ENCODE results near the gene GRM7. TPM values are rescaled to one million over a fixed set of nuclear protein-coding genes. Genes with fewer than 3 reads are reported as not detected.
A peak's percentile ranks its signal among the peaks of the same experiment; 100 is the strongest.

Gene GRM7
- total and polyA plus RNA-seq, 2 experiments from 2014 or later: 1.7 to 2.7 TPM

GRCh38 chr3:7663771-7664170, 802.9 kb downstream of the GRM7 start:
- Histone ChIP-seq H3K36me3 (replicated peaks; ENCODE audit: insufficient read depth, low read depth) (no peaks in the 10 kb centered on the region), H2AFZ (no peak overlapping the region), H4K20me1 (ENCODE audit: insufficient read depth, poor library complexity, severe bottlenecking) (no peaks in the 10 kb centered on the region), H3K9me3 (ENCODE audit: low read depth) (no peaks in the 10 kb centered on the region), H3K4me3 (no peak overlapping the region), H3K79me2 (no peaks in the 10 kb centered on the region), H3K27me3 (no peaks in the 10 kb centered on the region), H3K27ac (peak overlapping the region; percentile 43), H3K9me2 (replicated peaks; ENCODE audit: insufficient read depth) (no peaks in the 10 kb centered on the region), H3K4me1 (ENCODE audit: insufficient read depth) (no peaks in the 10 kb centered on the region), H3K4me2 (no peak overlapping the region)
- DNase-seq (ENCODE audit: low spot score): peak; percentile 24
- WGBS (ENCODE audit: low lambda C conversion rate, missing lambda C conversion rate): 67% methylated on average over 4 of the region's 4 CpGs
- TF ChIP-seq CTCF (IDR thresholded peaks at IDR 0.05; ENCODE audit: poor library complexity): no peak
- TF ChIP-seq EZH2 (IDR thresholded peaks at IDR 0.05; ENCODE audit: borderline replicate concordance): no peak
- TF ChIP-seq EZH2phosphoT487 (IDR thresholded peaks at IDR 0.05; ENCODE audit: low read depth, severe bottlenecking, unreplicated experiment): no peak

- no peak overlapping the region for H3K4me2 ChIP-seq
- TF ChIP-seq EZH2 (IDR thresholded peaks at IDR 0.05; ENCODE audit: borderline replicate concordance): no peak
- no peak for TF ChIP-seq CTCF (IDR thresholded peaks at IDR 0.05; ENCODE audit: poor library complexity)
- TF ChIP-seq EZH2phosphoT487 (IDR thresholded peaks at IDR 0.05; ENCODE audit: low read depth, severe bottlenecking, unreplicated experiment): no peak
- H3K9me2 ChIP-seq (replicated peaks; ENCODE audit: insufficient read depth): no peaks in the 10 kb centered on the region
- WGBS (ENCODE audit: low lambda C conversion rate, missing lambda C conversion rate): 77% methylated on average over 1 of the region's 1 CpG
- no peak overlapping the region for H3K4me3 ChIP-seq
- H3K4me1 ChIP-seq (ENCODE audit: insufficient read depth): no peaks in the 10 kb centered on the region
- no peaks in the 10 kb centered on the region for H3K9me3 ChIP-seq (ENCODE audit: low read depth)
- H4K20me1 ChIP-seq (ENCODE audit: insufficient read depth, poor library complexity, severe bottlenecking): no peaks in the 10 kb centered on the region
- no peaks in the 10 kb centered on the region for H3K36me3 ChIP-seq (replicated peaks; ENCODE audit: insufficient read depth, low read depth)
- H3K27me3 ChIP-seq: no peaks in the 10 kb centered on the region
- H3K79me2 ChIP-seq: no peaks in the 10 kb centered on the region
- H3K27ac ChIP-seq: no peak overlapping the region
- DNase-seq (ENCODE audit: low spot score): no peak
- no peak overlapping the region for H2AFZ ChIP-seq
Measured at GRCh38 chr3:7667774-7668173, 806.9 kb downstream of the GRM7 start.

- Histone ChIP-seq H3K27ac (no peak overlapping the region), H4K20me1 (ENCODE audit: insufficient read depth, poor library complexity, severe bottlenecking) (no peaks in the 10 kb centered on the region), H3K4me2 (no peak overlapping the region), H3K4me3 (no peak overlapping the region), H3K27me3 (no peaks in the 10 kb centered on the region), H2AFZ (no peak overlapping the region), H3K4me1 (ENCODE audit: insufficient read depth) (no peaks in the 10 kb centered on the region), H3K9me2 (replicated peaks; ENCODE audit: insufficient read depth) (no peaks in the 10 kb centered on the region), H3K79me2 (no peaks in the 10 kb centered on the region), H3K36me3 (replicated peaks; ENCODE audit: insufficient read depth, low read depth) (no peaks in the 10 kb centered on the region), H3K9me3 (ENCODE audit: low read depth) (no peaks in the 10 kb centered on the region)
- 89% methylated on average over 3 of the region's 3 CpGs for WGBS (ENCODE audit: low lambda C conversion rate, missing lambda C conversion rate)
- no peak for DNase-seq (ENCODE audit: low spot score)
- TF ChIP-seq EZH2phosphoT487 (IDR thresholded peaks at IDR 0.05; ENCODE audit: low read depth, severe bottlenecking, unreplicated experiment) (no peak), EZH2 (IDR thresholded peaks at IDR 0.05; ENCODE audit: borderline replicate concordance) (no peak), CTCF (IDR thresholded peaks at IDR 0.05; ENCODE audit: poor library complexity) (no peak)
Measured at GRCh38 chr3:7669641-7670040, 808.7 kb downstream of the GRM7 start.

GRCh38 chr3:7678521-7678920, 817.6 kb downstream of the GRM7 start:
- no peaks in the 10 kb centered on the region for H3K36me3 ChIP-seq (replicated peaks; ENCODE audit: insufficient read depth, low read depth)
- no peak overlapping the region for H3K27ac ChIP-seq
- H3K4me1 ChIP-seq (ENCODE audit: insufficient read depth): no peaks in the 10 kb centered on the region
- 86% methylated on average over 3 of the region's 3 CpGs for WGBS (ENCODE audit: low lambda C conversion rate, missing lambda C conversion rate)
- H3K27me3 ChIP-seq: no peaks in the 10 kb centered on the region
- H3K9me3 ChIP-seq (ENCODE audit: low read depth): no peaks in the 10 kb centered on the region
- H3K79me2 ChIP-seq: no peaks in the 10 kb centered on the region
- DNase-seq (ENCODE audit: low spot score): no peak
- TF ChIP-seq EZH2 (IDR thresholded peaks at IDR 0.05; ENCODE audit: borderline replicate concordance) (no peak), EZH2phosphoT487 (IDR thresholded peaks at IDR 0.05; ENCODE audit: low read depth, severe bottlenecking, unreplicated experiment) (no peak), CTCF (IDR thresholded peaks at IDR 0.05; ENCODE audit: poor library complexity) (no peak)
- no peak overlapping the region for H2AFZ ChIP-seq
- no peak overlapping the region for H3K4me3 ChIP-seq
- no peak overlapping the region for H3K4me2 ChIP-seq
- H3K9me2 ChIP-seq (replicated peaks; ENCODE audit: insufficient read depth): no peaks in the 10 kb centered on the region
- no peaks in the 10 kb centered on the region for H4K20me1 ChIP-seq (ENCODE audit: insufficient read depth, poor library complexity, severe bottlenecking)
